ENCODE data around the gene PLOD2.

The PLOD2 gene

GRCh38 chr3:146160964-146161662 is at the start of gene PLOD2:
TSS of gene PLOD2 (minus strand) at chr3:146161184. CDS start at chr3:146160989, 195 bp downstream.
- DNase-seq: no peak

GRCh38 chr3:146209371-146209770 is 48.4 kb upstream of the PLOD2 start:
- no peak for DNase-seq

GRCh38 chr3:146203776-146204175 is 42.8 kb upstream of the PLOD2 start:
- no peak for DNase-seq

GRCh38 chr3:146200461-146201220 is 39.7 kb upstream of the PLOD2 start:
- DNase-seq: no peak

- no peak for DNase-seq
These were observed 38.8 kb upstream of the PLOD2 start for GRCh38 chr3:146199762-146200161.

- DNase-seq: no peak
These were observed 35.8 kb upstream of the PLOD2 start for GRCh38 chr3:146196789-146197188.

- DNase-seq: no peak
These were observed 34.6 kb upstream of the PLOD2 start for GRCh38 chr3:146195605-146196004.

GRCh38 chr3:146195030-146195429 is 34.0 kb upstream of the PLOD2 start:
- no peak for DNase-seq

- no peak for DNase-seq
These were observed 30.1 kb upstream of the PLOD2 start for GRCh38 chr3:146191051-146191450.

GRCh38 chr3:146189519-146190173 is 28.7 kb upstream of the PLOD2 start:
- peak in 1 of 2 donors; percentile 27 for DNase-seq

GRCh38 chr3:146187334-146187950 is 26.5 kb upstream of the PLOD2 start:
- no peak for DNase-seq

GRCh38 chr3:146184241-146185015 is 23.4 kb upstream of the PLOD2 start:
- DNase-seq: no peak

GRCh38 chr3:146181216-146181615 is 20.2 kb upstream of the PLOD2 start:
- no peak for DNase-seq

GRCh38 chr3:146180376-146180775 is 19.4 kb upstream of the PLOD2 start:
- DNase-seq: no peak

- no peak for DNase-seq
These were observed 17.2 kb upstream of the PLOD2 start for GRCh38 chr3:146178006-146178689.

- no peak for DNase-seq
These were observed 16.5 kb upstream of the PLOD2 start for GRCh38 chr3:146177519-146177918.

- no peak for DNase-seq
These were observed 16.1 kb upstream of the PLOD2 start for GRCh38 chr3:146177072-146177471.

GRCh38 chr3:146172586-146172985 is 11.6 kb upstream of the PLOD2 start:
- DNase-seq: no peak

- DNase-seq: no peak
These were observed 9.6 kb upstream of the PLOD2 start for GRCh38 chr3:146170591-146170990.

- no peak for DNase-seq
These were observed 8.9 kb upstream of the PLOD2 start for GRCh38 chr3:146169891-146170290.

- DNase-seq: no peak
These were observed 5.8 kb upstream of the PLOD2 start for GRCh38 chr3:146166826-146167225.

- DNase-seq: no peak
These were observed 5.4 kb upstream of the PLOD2 start for GRCh38 chr3:146166415-146166821.

All from bone marrow (tissue), 2 donors.